ENCODE results near the gene CISH. TPM values are rescaled to one million over a fixed set of nuclear protein-coding genes. Genes with fewer than 3 reads are reported as not detected.
A peak's percentile ranks its signal among the peaks of the same experiment; 100 is the strongest.

Gene CISH
- total RNA-seq, 2 experiments from 2014 or later: 192 to 193 TPM

GRCh38 chr3:50600841-50601591, 10.6 kb downstream of the CISH start:
- H3K9me3 Mint-ChIP-seq: no peaks in the 10 kb centered on the region
- H3K27ac Mint-ChIP-seq: peak overlapping the region; percentile 100
- no peaks in the 10 kb centered on the region for H3K27me3 Mint-ChIP-seq
- DNase-seq: peak; percentile 91
- peak overlapping the region; percentile 92 for H3K4me3 Mint-ChIP-seq
- peaks cover 77% of the 10 kb centered on the region for H3K4me1 Mint-ChIP-seq
- H3K36me3 Mint-ChIP-seq: peaks cover 47% of the 10 kb centered on the region

GRCh38 chr3:50600141-50600753, 11.3 kb downstream of the CISH start:
- no peaks in the 10 kb centered on the region for H3K9me3 Mint-ChIP-seq
- DNase-seq: no peak
- peak overlapping the region; percentile 100 for H3K27ac Mint-ChIP-seq
- peaks cover 39% of the 10 kb centered on the region for H3K36me3 Mint-ChIP-seq
- peak overlapping the region; percentile 92 for H3K4me3 Mint-ChIP-seq
- no peaks in the 10 kb centered on the region for H3K27me3 Mint-ChIP-seq
- H3K4me1 Mint-ChIP-seq: peaks cover 74% of the 10 kb centered on the region

GRCh38 chr3:50599716-50600118, 11.9 kb downstream of the CISH start:
- no peaks in the 10 kb centered on the region for H3K9me3 Mint-ChIP-seq
- H3K4me3 Mint-ChIP-seq: peak overlapping the region; percentile 92
- peaks cover 37% of the 10 kb centered on the region for H3K36me3 Mint-ChIP-seq

GRCh38 chr3:50599115-50599715, 12.4 kb downstream of the CISH start:
- Mint-ChIP-seq H3K27ac (peak overlapping the region; percentile 100), H3K9me3 (no peaks in the 10 kb centered on the region), H3K27me3 (no peaks in the 10 kb centered on the region), H3K36me3 (peaks cover 35% of the 10 kb centered on the region), H3K4me3 (no peak overlapping the region), H3K4me1 (peaks cover 71% of the 10 kb centered on the region)
- DNase-seq: no peak

More at GRCh38 chr3:50599716-50600118, 11.9 kb downstream of the CISH start:
- Mint-ChIP-seq H3K27me3 (no peaks in the 10 kb centered on the region), H3K27ac (peak overlapping the region; percentile 100), H3K4me1 (peaks cover 74% of the 10 kb centered on the region)
- no peak for DNase-seq

- Mint-ChIP-seq H3K4me1 (peaks cover 66% of the 10 kb centered on the region), H3K36me3 (peaks cover 25% of the 10 kb centered on the region), H3K27ac (peak overlapping the region; percentile 99), H3K4me3 (no peak overlapping the region), H3K9me3 (no peaks in the 10 kb centered on the region), H3K27me3 (no peaks in the 10 kb centered on the region)
- DNase-seq: no peak
Observed at GRCh38 chr3:50594253-50594785, 17.3 kb downstream of the CISH start.

GRCh38 chr3:50592568-50592967, 19.0 kb downstream of the CISH start:
- peaks cover 70% of the 10 kb centered on the region for H3K4me1 Mint-ChIP-seq
- H3K27ac Mint-ChIP-seq: peak overlapping the region; percentile 99
- H3K36me3 Mint-ChIP-seq: peaks cover 28% of the 10 kb centered on the region
- DNase-seq: no peak
- no peaks in the 10 kb centered on the region for H3K27me3 Mint-ChIP-seq
- H3K4me3 Mint-ChIP-seq: peak overlapping the region; percentile 67
- H3K9me3 Mint-ChIP-seq: no peaks in the 10 kb centered on the region

GRCh38 chr3:50591196-50591741, 20.3 kb downstream of the CISH start:
- no peaks in the 10 kb centered on the region for H3K9me3 Mint-ChIP-seq
- peaks cover 36% of the 10 kb centered on the region for H3K36me3 Mint-ChIP-seq
- peak overlapping the region; percentile 32 for H3K4me3 Mint-ChIP-seq
- no peaks in the 10 kb centered on the region for H3K27me3 Mint-ChIP-seq
- H3K27ac Mint-ChIP-seq: peak overlapping the region; percentile 99
- H3K4me1 Mint-ChIP-seq: peaks cover 82% of the 10 kb centered on the region
- no peak for DNase-seq

- no peaks in the 10 kb centered on the region for H3K9me3 Mint-ChIP-seq
- no peaks in the 10 kb centered on the region for H3K27me3 Mint-ChIP-seq
- H3K4me1 Mint-ChIP-seq: peaks cover 88% of the 10 kb centered on the region
- H3K4me3 Mint-ChIP-seq: peak overlapping the region; percentile 42
- DNase-seq: no peak
- H3K27ac Mint-ChIP-seq: peak overlapping the region; percentile 99
- H3K36me3 Mint-ChIP-seq: peaks cover 45% of the 10 kb centered on the region
Observed at GRCh38 chr3:50588759-50589433, 22.7 kb downstream of the CISH start.

GRCh38 chr3:50587806-50588758, 23.5 kb downstream of the CISH start:
- Mint-ChIP-seq H3K4me3 (peak overlapping the region; percentile 47), H3K9me3 (no peaks in the 10 kb centered on the region), H3K36me3 (peaks cover 48% of the 10 kb centered on the region), H3K27me3 (no peaks in the 10 kb centered on the region), H3K27ac (peak overlapping the region; percentile 99), H3K4me1 (peaks cover 84% of the 10 kb centered on the region)
- DNase-seq: peak; percentile 89

- peaks cover 52% of the 10 kb centered on the region for H3K36me3 Mint-ChIP-seq
- H3K27ac Mint-ChIP-seq: peak overlapping the region; percentile 99
- peaks cover 80% of the 10 kb centered on the region for H3K4me1 Mint-ChIP-seq
- H3K27me3 Mint-ChIP-seq: no peaks in the 10 kb centered on the region
- H3K4me3 Mint-ChIP-seq: peak overlapping the region; percentile 25
- no peaks in the 10 kb centered on the region for H3K9me3 Mint-ChIP-seq
- DNase-seq: no peak
Observed at GRCh38 chr3:50587373-50587772, 24.2 kb downstream of the CISH start.

GRCh38 chr3:50586763-50587070, 24.9 kb downstream of the CISH start:
- Mint-ChIP-seq H3K9me3 (no peaks in the 10 kb centered on the region), H3K27ac (peak overlapping the region; percentile 99), H3K27me3 (no peaks in the 10 kb centered on the region), H3K4me1 (peaks cover 74% of the 10 kb centered on the region), H3K4me3 (no peak overlapping the region), H3K36me3 (peaks cover 51% of the 10 kb centered on the region)
- DNase-seq: no peak

GRCh38 chr3:50585919-50586762, 25.4 kb downstream of the CISH start:
- Mint-ChIP-seq H3K4me3 (no peak overlapping the region), H3K36me3 (peaks cover 53% of the 10 kb centered on the region), H3K4me1 (peaks cover 70% of the 10 kb centered on the region), H3K27ac (peak overlapping the region; percentile 99), H3K9me3 (no peaks in the 10 kb centered on the region), H3K27me3 (no peaks in the 10 kb centered on the region)
- DNase-seq: peak; percentile 51

GRCh38 chr3:50584391-50584790, 27.2 kb downstream of the CISH start:
- no peak for DNase-seq
- Mint-ChIP-seq H3K4me3 (no peak overlapping the region), H3K27me3 (no peaks in the 10 kb centered on the region)

More at GRCh38 chr3:50584391-50584790, 27.2 kb downstream of the CISH start:
- H3K4me1 Mint-ChIP-seq: peaks cover 64% of the 10 kb centered on the region
- H3K9me3 Mint-ChIP-seq: no peaks in the 10 kb centered on the region
- peak overlapping the region; percentile 99 for H3K27ac Mint-ChIP-seq
- H3K36me3 Mint-ChIP-seq: peaks cover 52% of the 10 kb centered on the region

All from activated naive CD8-positive, alpha-beta T cell treated with anti-CD3 and anti-CD28 coated beads for 36 hours (primary cell).